RCC 7860 (cell line): ENCODE measurements around the gene CDC73.
A peak's percentile ranks its signal among the peaks of the same experiment; 100 is the strongest.
"Not testable (repeated sequence)": the region's sequence is repeated elsewhere in the genome, so short reads cannot be mapped to it uniquely, and the experiment has no call there.

ENCODE experiments used
- DNase-seq: peaks from one replicate; pipeline ENCODE4 v3.0.0-alpha.2; 2015; ENCODE audit warnings: low spot score
- FAIRE-seq: peaks from 2 replicates; lab custom pipeline; 2012; peaks lifted over from hg19 to GRCh38; lab: Jason Lieb, UNC

CDC73 gene

GRCh38 chr1:193219391-193219790 is 97.6 kb downstream of the CDC73 start:
- no peak for FAIRE-seq

GRCh38 chr1:193221651-193222050 is 99.8 kb downstream of the CDC73 start:
- no peak for FAIRE-seq

More at GRCh38 chr1:193219391-193219790, 97.6 kb downstream of the CDC73 start:
- DNase-seq, result no peak

GRCh38 chr1:193222056-193222615 is 100.3 kb downstream of the CDC73 start:
- no peak for DNase-seq
- no peak for FAIRE-seq

More at GRCh38 chr1:193221651-193222050, 99.8 kb downstream of the CDC73 start:
- DNase-seq, result no peak

GRCh38 chr1:193229136-193229535 is 107.3 kb downstream of the CDC73 start:
- no peak for DNase-seq
- FAIRE-seq, result no peak

GRCh38 chr1:193231146-193231545 is 109.3 kb downstream of the CDC73 start:
- DNase-seq, result not testable (repeated sequence)
- peak; percentile 40 for FAIRE-seq

GRCh38 chr1:193234530-193234929 is 112.7 kb downstream of the CDC73 start:
- FAIRE-seq, result no peak
- DNase-seq, result no peak

GRCh38 chr1:193237381-193237978 is 115.6 kb downstream of the CDC73 start:
- no peak for FAIRE-seq

GRCh38 chr1:193240609-193241008 is 118.8 kb downstream of the CDC73 start:
- no peak for DNase-seq
- FAIRE-seq, result no peak

More at GRCh38 chr1:193237381-193237978, 115.6 kb downstream of the CDC73 start:
- no peak for DNase-seq

- DNase-seq (no peak), FAIRE-seq (no peak)
These were observed 119.4 kb downstream of the CDC73 start for GRCh38 chr1:193241132-193241827.

GRCh38 chr1:193242000-193242399 is 120.2 kb downstream of the CDC73 start:
- FAIRE-seq, result no peak
- DNase-seq, result no peak

GRCh38 chr1:193249187-193249586 is 127.4 kb downstream of the CDC73 start:
- FAIRE-seq, result no peak
- no peak for DNase-seq

- DNase-seq (no peak), FAIRE-seq (no peak)
These were observed 130.1 kb downstream of the CDC73 start for GRCh38 chr1:193251950-193252349.

- DNase-seq (no peak), FAIRE-seq (no peak)
These were observed 134.2 kb downstream of the CDC73 start for GRCh38 chr1:193256019-193256418.

- DNase-seq (no peak), FAIRE-seq (no peak)
These were observed 137.8 kb downstream of the CDC73 start for GRCh38 chr1:193259636-193260035.

GRCh38 chr1:193260056-193260745 is 138.4 kb downstream of the CDC73 start:
- DNase-seq (no peak), FAIRE-seq (no peak)

- no peak for DNase-seq
These were observed 139.1 kb downstream of the CDC73 start for GRCh38 chr1:193260896-193261295.

GRCh38 chr1:193262661-193263060 is 140.8 kb downstream of the CDC73 start:
- FAIRE-seq (no peak), DNase-seq (no peak)

More at GRCh38 chr1:193260896-193261295, 139.1 kb downstream of the CDC73 start:
- FAIRE-seq, result no peak

GRCh38 chr1:193264313-193265065 is 142.7 kb downstream of the CDC73 start:
- DNase-seq, result no peak
- FAIRE-seq, result no peak

GRCh38 chr1:193265716-193266115 is 143.9 kb downstream of the CDC73 start:
- no peak for FAIRE-seq
- no peak for DNase-seq

GRCh38 chr1:193266794-193267193 is 145.0 kb downstream of the CDC73 start:
- not testable (repeated sequence) for DNase-seq, FAIRE-seq

GRCh38 chr1:193270996-193271395 is 149.2 kb downstream of the CDC73 start:
- FAIRE-seq, result no peak
- DNase-seq, result no peak
